Smooth muscle cell (in vitro differentiated cells): ENCODE results near the gene SLC12A7. TPM values are rescaled to one million over a fixed set of nuclear protein-coding genes. Genes with fewer than 3 reads are reported as not detected.

Experiments used
- DNase-seq: peaks from one replicate; lab custom pipeline; 2025; ENCODE audit not compliant: unreplicated experiment; lab: John Stamatoyannopoulos, UW
- H2AFZ ChIP-seq: fragments of 200-600 bp; sonication (generic); 2 replicates; pipeline ENCODE4 v1.6.0; 2016; ENCODE audit warnings: antibody characterized with exemption, low read depth, mild to moderate bottlenecking
- H3F3A ChIP-seq: fragments of 200-600 bp; sonication (generic); 2 replicates; pipeline ENCODE4 v1.6.0; 2017; ENCODE audit warnings: antibody characterized with exemption, low read depth
- H3K27ac ChIP-seq: fragments of 200-600 bp; sonication (generic); 2 replicates; pipeline ENCODE4 v1.5.1; 2016; ENCODE audit warnings: low read depth, mild to moderate bottlenecking
- H3K27me3 ChIP-seq: fragments of 200-600 bp; sonication (generic); 2 replicates; pipeline ENCODE4 v1.6.1; 2016; ENCODE audit warnings: low read depth, mild to moderate bottlenecking
- H3K36me3 ChIP-seq: fragments of 200-600 bp; sonication (generic); 2 replicates; pipeline ENCODE4 v1.5.1; 2016; ENCODE audit warnings: low read depth
- H3K4me1 ChIP-seq: fragments of 200-600 bp; sonication (generic); 2 replicates; pipeline ENCODE4 v1.5.1; 2016; ENCODE audit warnings: low read depth
- H3K4me2 ChIP-seq: fragments of 200-600 bp; sonication (generic); 2 replicates; pipeline ENCODE4 v1.6.0; 2016; ENCODE audit warnings: mild to moderate bottlenecking
- H3K4me3 ChIP-seq: fragments of 200-600 bp; sonication (generic); 2 replicates; pipeline ENCODE4 v1.5.1; 2016; ENCODE audit warnings: mild to moderate bottlenecking
- H3K79me2 ChIP-seq: fragments of 200-600 bp; sonication (generic); 2 replicates; pipeline ENCODE4 v1.6.0; 2016; ENCODE audit warnings: low read depth, mild to moderate bottlenecking
- H3K9ac ChIP-seq: fragments of 200-600 bp; sonication (generic); 2 replicates; pipeline ENCODE4 v1.6.0; 2016; ENCODE audit warnings: low read depth
- H3K9me3 ChIP-seq: fragments of 200-600 bp; sonication (generic); replicated peaks from 2 replicates; pipeline ENCODE4 v1.5.1; 2016; ENCODE audit warnings: low read depth
- H4K20me1 ChIP-seq: fragments of 200-600 bp; sonication (generic); 2 replicates; pipeline ENCODE4 v1.6.0; 2016; ENCODE audit warnings: low read depth
- WGBS: methylation state at CpG from one replicate; pipeline ENCODE4 v1.1.7; 2016; ENCODE audit warnings: low lambda C conversion rate; 5-methylcytosine and 5-hydroxymethylcytosine counted together
- polyA plus RNA-seq: library from polyadenylated mRNA; unstranded; fragments of >200 nt; fragmentation: Nextera tagmentation; extraction: Ambion mirVana; gene quantifications from 2 replicates; pipeline ENCODE4 v1.2.1, GENCODE V29; 2016
- total RNA-seq: library from RNA; depleted of rRNA; stranded (reverse); fragments of >200 nt; gene quantifications from 2 replicates; pipeline ENCODE4 v1.2.3, GENCODE V29; 2014
- TF ChIP-seq, protein P1 (sequence below): fragments of 200-600 bp; sonication (generic); IDR thresholded peaks from 2 replicates; pipeline ENCODE4 v1.5.1; 2017; ENCODE audit warnings: borderline replicate concordance, mild to moderate bottlenecking, antibody characterized with exemption; ENCODE audit not compliant: insufficient read depth, poor library complexity, severe bottlenecking

Gene SLC12A7
- total and polyA plus RNA-seq, 2 experiments from 2014 or later: 6.1 to 15.2 TPM

DNA sequence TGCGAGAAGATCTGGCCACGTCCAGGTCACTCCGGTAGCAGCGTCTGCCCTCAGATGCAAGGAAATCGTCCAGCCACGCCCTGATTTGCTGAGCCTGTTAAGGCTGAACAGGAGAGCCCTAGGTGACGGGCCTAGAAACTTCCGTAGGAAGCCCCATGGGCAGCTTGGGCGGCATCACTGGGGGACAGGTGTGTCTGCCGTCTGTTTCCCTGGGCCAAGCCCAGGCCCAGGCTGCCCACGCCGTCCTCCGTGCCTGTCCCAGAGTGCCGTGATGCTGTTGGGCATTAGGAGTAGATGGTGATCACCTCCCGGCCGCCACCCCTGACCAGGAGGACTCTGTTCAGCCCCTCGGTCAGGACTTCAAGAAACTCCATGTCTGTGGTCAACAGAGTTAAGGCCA is 59.8 kb downstream of the SLC12A7 start:
- Histone ChIP-seq H3K27ac (no peak overlapping the region), H3K36me3 (no peaks in the 10 kb centered on the region), H3F3A (no peaks in the 10 kb centered on the region), H3K27me3 (no peaks in the 10 kb centered on the region), H3K4me2 (no peak overlapping the region), H3K9ac (no peak overlapping the region), H3K4me1 (no peaks in the 10 kb centered on the region), H3K4me3 (no peak overlapping the region), H3K9me3 (no peaks in the 10 kb centered on the region), H3K79me2 (no peaks in the 10 kb centered on the region), H2AFZ (no peak overlapping the region), H4K20me1 (no peaks in the 10 kb centered on the region)
- WGBS: 98% methylated on average over 17 of the region's 17 CpGs
- DNase-seq: no peak
- TF ChIP-seq, protein P1, sequence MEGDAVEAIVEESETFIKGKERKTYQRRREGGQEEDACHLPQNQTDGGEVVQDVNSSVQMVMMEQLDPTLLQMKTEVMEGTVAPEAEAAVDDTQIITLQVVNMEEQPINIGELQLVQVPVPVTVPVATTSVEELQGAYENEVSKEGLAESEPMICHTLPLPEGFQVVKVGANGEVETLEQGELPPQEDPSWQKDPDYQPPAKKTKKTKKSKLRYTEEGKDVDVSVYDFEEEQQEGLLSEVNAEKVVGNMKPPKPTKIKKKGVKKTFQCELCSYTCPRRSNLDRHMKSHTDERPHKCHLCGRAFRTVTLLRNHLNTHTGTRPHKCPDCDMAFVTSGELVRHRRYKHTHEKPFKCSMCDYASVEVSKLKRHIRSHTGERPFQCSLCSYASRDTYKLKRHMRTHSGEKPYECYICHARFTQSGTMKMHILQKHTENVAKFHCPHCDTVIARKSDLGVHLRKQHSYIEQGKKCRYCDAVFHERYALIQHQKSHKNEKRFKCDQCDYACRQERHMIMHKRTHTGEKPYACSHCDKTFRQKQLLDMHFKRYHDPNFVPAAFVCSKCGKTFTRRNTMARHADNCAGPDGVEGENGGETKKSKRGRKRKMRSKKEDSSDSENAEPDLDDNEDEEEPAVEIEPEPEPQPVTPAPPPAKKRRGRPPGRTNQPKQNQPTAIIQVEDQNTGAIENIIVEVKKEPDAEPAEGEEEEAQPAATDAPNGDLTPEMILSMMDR: no peak

DNA sequence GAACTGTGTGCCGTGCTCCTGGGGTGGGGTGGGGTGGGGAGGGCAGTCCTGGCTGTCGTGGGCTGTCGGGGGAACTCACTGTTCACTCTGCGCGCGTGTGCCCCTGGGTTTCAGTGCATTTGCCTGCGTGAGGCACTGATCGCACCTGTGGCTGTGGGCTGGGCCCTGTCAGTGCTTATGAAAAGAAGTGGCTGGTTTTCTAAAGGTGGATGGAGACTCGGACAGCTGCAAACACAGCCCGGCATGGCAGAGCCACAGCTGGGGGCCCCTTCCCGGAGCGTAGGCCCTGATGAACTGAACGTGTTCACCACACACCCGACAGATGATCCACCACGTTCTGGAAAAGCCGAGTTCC is 60.5 kb downstream of the SLC12A7 start:
- Histone ChIP-seq H3K36me3 (no peaks in the 10 kb centered on the region), H4K20me1 (no peaks in the 10 kb centered on the region), H2AFZ (no peak overlapping the region), H3K4me3 (no peak overlapping the region), H3K79me2 (no peaks in the 10 kb centered on the region), H3K27me3 (no peaks in the 10 kb centered on the region), H3K4me2 (no peak overlapping the region), H3F3A (no peaks in the 10 kb centered on the region), H3K4me1 (no peaks in the 10 kb centered on the region), H3K9ac (no peak overlapping the region), H3K27ac (no peak overlapping the region), H3K9me3 (no peaks in the 10 kb centered on the region)
- WGBS: 91% methylated on average over 15 of the region's 16 CpGs
- no peak for DNase-seq
- TF ChIP-seq, protein P1: no peak

DNA sequence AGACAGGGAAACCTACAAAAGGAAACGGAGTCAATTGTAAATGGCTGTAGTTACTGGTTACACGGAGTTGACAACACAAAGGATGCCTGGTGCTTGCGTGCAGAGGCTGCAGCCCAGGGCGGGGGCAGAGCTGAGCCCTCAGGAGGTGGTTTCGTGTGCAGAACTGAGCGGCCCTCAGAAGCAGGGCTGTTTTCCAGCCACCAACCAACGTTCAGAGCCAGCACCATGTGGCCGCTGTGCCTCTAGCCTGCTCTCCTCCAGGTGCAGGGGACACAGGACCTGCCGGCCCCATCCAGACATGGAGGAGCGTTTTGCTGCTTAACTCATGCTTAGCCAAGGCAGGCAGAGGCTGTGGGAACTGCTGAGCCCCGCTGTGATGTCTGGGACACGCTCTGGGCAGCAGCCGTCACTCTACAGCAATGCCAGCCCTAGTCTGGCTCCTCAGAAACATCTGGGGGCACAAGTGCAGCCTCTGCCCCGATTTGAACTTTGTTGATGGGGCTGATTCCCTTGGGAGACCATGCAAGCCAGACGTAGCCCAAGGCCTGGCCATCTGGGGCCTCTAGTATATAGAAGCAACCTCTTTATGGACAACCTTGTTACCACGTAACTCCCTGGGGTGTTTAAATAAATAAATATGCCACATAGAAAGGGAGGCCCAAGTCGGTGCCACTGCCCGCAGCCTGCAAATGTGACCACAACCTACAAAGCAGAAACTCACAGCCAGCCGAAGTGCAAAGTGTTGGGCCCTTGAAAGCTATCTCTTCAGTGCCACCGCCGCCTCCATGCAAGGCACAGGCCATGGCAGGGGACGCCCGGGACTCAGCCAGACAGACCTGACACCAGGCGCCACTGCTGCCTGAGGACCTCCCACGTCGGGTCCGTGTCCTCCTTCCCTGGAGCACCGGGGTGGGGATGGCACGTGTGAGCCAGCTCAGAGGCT is 61.2 kb downstream of the SLC12A7 start:
- Histone ChIP-seq H3K9me3 (no peaks in the 10 kb centered on the region), H3K4me1 (no peaks in the 10 kb centered on the region), H3K4me3 (no peak overlapping the region), H4K20me1 (no peaks in the 10 kb centered on the region), H3K79me2 (no peaks in the 10 kb centered on the region), H3F3A (peaks cover 5% of the 10 kb centered on the region), H3K4me2 (no peak overlapping the region), H2AFZ (no peak overlapping the region), H3K27me3 (no peaks in the 10 kb centered on the region), H3K27ac (no peak overlapping the region), H3K36me3 (no peaks in the 10 kb centered on the region), H3K9ac (no peak overlapping the region)
- no peak for DNase-seq
- TF ChIP-seq, protein P1: no peak
- 95% methylated on average over 29 of the region's 29 CpGs for WGBS
